Measurements from ENCODE around the gene ACYP2. TPM values are rescaled to one million over a fixed set of nuclear protein-coding genes. Genes with fewer than 3 reads are reported as not detected.

Gene ACYP2
- total RNA-seq, 1 experiment from 2014 or later = 10.9 TPM

GRCh38 chr2:54249629-54250028, 134.2 kb downstream of the ACYP2 start:
- H3K9me3 Mint-ChIP-seq (ENCODE audit: low read depth, unreplicated experiment) = no peaks in the 10 kb centered on the region
- no peak for DNase-seq
- TF ChIP-seq CTCF (IDR thresholded peaks at IDR 0.05; ENCODE audit: unreplicated experiment) = no peak
- intact Hi-C loops (cut with micrococcal nuclease; ENCODE audit: unreplicated experiment) = no loop called here
- H3K27me3 Mint-ChIP-seq (ENCODE audit: unreplicated experiment) = no peaks in the 10 kb centered on the region
- BruUV-seq (replicated peaks) = no TSS peak
- H3K4me3 Mint-ChIP-seq (ENCODE audit: low read depth, unreplicated experiment) = no peak overlapping the region
- H3K4me1 Mint-ChIP-seq (ENCODE audit: low read depth, unreplicated experiment) = no peaks in the 10 kb centered on the region
- CTCF ChIA-PET = no interaction called here
- no peaks in the 10 kb centered on the region for H3K36me3 Mint-ChIP-seq (ENCODE audit: insufficient read depth, unreplicated experiment)
- no peak overlapping the region for H3K27ac Mint-ChIP-seq (ENCODE audit: unreplicated experiment)

GRCh38 chr2:54254180-54254579, 138.8 kb downstream of the ACYP2 start:
- CTCF ChIA-PET = interaction anchor here (1.2 kb wide), 1 partner anchor 14 kb away, joined by 14 read pairs; no protein-coding TSS in a partner anchor
- Mint-ChIP-seq H3K36me3 (ENCODE audit: insufficient read depth, unreplicated experiment) (no peaks in the 10 kb centered on the region), H3K4me3 (ENCODE audit: low read depth, unreplicated experiment) (no peak overlapping the region), H3K27me3 (ENCODE audit: unreplicated experiment) (no peaks in the 10 kb centered on the region), H3K9me3 (ENCODE audit: low read depth, unreplicated experiment) (no peaks in the 10 kb centered on the region), H3K27ac (ENCODE audit: unreplicated experiment) (no peak overlapping the region), H3K4me1 (ENCODE audit: low read depth, unreplicated experiment) (no peaks in the 10 kb centered on the region)
- DNase-seq = no peak
- intact Hi-C loops (cut with micrococcal nuclease; ENCODE audit: unreplicated experiment) = no loop called here
- no TSS peak for BruUV-seq (replicated peaks)
- TF ChIP-seq CTCF (IDR thresholded peaks at IDR 0.05; ENCODE audit: unreplicated experiment) = no peak

- no peaks in the 10 kb centered on the region for H3K27me3 Mint-ChIP-seq (ENCODE audit: unreplicated experiment)
- DNase-seq = no peak
- no peaks in the 10 kb centered on the region for H3K9me3 Mint-ChIP-seq (ENCODE audit: low read depth, unreplicated experiment)
- no peaks in the 10 kb centered on the region for H3K36me3 Mint-ChIP-seq (ENCODE audit: insufficient read depth, unreplicated experiment)
- H3K27ac Mint-ChIP-seq (ENCODE audit: unreplicated experiment) = no peak overlapping the region
- intact Hi-C loops (cut with micrococcal nuclease; ENCODE audit: unreplicated experiment) = no loop called here
- no TSS peak for BruUV-seq (replicated peaks)
- CTCF ChIA-PET = interaction anchor here (1.2 kb wide), 1 partner anchor 13 kb away, joined by 14 read pairs; no protein-coding TSS in a partner anchor
- TF ChIP-seq CTCF (IDR thresholded peaks at IDR 0.05; ENCODE audit: unreplicated experiment) = no peak
- H3K4me1 Mint-ChIP-seq (ENCODE audit: low read depth, unreplicated experiment) = no peaks in the 10 kb centered on the region
- no peak overlapping the region for H3K4me3 Mint-ChIP-seq (ENCODE audit: low read depth, unreplicated experiment)
Measured at GRCh38 chr2:54255230-54256090, 140.0 kb downstream of the ACYP2 start.

GRCh38 chr2:54256091-54256694, 140.8 kb downstream of the ACYP2 start, which contains the start of gene TSPYL6:
Gene TSPYL6 (minus strand): TSS chr2:54256229. CDS start chr2:54256151, 78 bp downstream.
- no peaks in the 10 kb centered on the region for H3K36me3 Mint-ChIP-seq (ENCODE audit: insufficient read depth, unreplicated experiment)
- no peak for DNase-seq
- H3K9me3 Mint-ChIP-seq (ENCODE audit: low read depth, unreplicated experiment) = no peaks in the 10 kb centered on the region
- CTCF ChIA-PET = no interaction called here
- H3K4me1 Mint-ChIP-seq (ENCODE audit: low read depth, unreplicated experiment) = no peaks in the 10 kb centered on the region
- H3K4me3 Mint-ChIP-seq (ENCODE audit: low read depth, unreplicated experiment) = no peak within 1 kb of the TSS
- no peak within 1 kb of the TSS for H3K27ac Mint-ChIP-seq (ENCODE audit: unreplicated experiment)
- intact Hi-C loops (cut with micrococcal nuclease; ENCODE audit: unreplicated experiment) = no loop called here
- no peaks in the 10 kb centered on the region for H3K27me3 Mint-ChIP-seq (ENCODE audit: unreplicated experiment)
- TF ChIP-seq CTCF (IDR thresholded peaks at IDR 0.05; ENCODE audit: unreplicated experiment) = no peak
- no TSS peak for BruUV-seq (replicated peaks)
